ENCODE measurements around the gene WRAP73. TPM values are rescaled to one million over a fixed set of nuclear protein-coding genes. Genes with fewer than 3 reads are reported as not detected.

Gene WRAP73
- total RNA-seq, 1 donor from 2014 or later = 15.6 TPM

- Mint-ChIP-seq H3K27ac (ENCODE audit: unreplicated experiment) (no peak overlapping the region), H3K4me3 (ENCODE audit: unreplicated experiment) (no peak overlapping the region), H3K36me3 (ENCODE audit: low read depth, unreplicated experiment) (no peaks in the 10 kb centered on the region), H3K4me1 (ENCODE audit: low read depth, unreplicated experiment) (no peaks in the 10 kb centered on the region), H3K27me3 (ENCODE audit: low read depth, unreplicated experiment) (peaks cover 15% of the 10 kb centered on the region), H3K9me3 (ENCODE audit: unreplicated experiment) (peaks cover 3% of the 10 kb centered on the region)
- no peaks in the 10 kb centered on the region for H4K20me1 ChIP-seq (ENCODE audit: insufficient read depth, low read length)
- H3K79me2 ChIP-seq (ENCODE audit: insufficient read depth, low read length) = no peaks in the 10 kb centered on the region
- TF ChIP-seq EZH2 (IDR thresholded peaks at IDR 0.05; ENCODE audit: insufficient read depth, low read length) = no peak
- TF ChIP-seq, protein P1, sequence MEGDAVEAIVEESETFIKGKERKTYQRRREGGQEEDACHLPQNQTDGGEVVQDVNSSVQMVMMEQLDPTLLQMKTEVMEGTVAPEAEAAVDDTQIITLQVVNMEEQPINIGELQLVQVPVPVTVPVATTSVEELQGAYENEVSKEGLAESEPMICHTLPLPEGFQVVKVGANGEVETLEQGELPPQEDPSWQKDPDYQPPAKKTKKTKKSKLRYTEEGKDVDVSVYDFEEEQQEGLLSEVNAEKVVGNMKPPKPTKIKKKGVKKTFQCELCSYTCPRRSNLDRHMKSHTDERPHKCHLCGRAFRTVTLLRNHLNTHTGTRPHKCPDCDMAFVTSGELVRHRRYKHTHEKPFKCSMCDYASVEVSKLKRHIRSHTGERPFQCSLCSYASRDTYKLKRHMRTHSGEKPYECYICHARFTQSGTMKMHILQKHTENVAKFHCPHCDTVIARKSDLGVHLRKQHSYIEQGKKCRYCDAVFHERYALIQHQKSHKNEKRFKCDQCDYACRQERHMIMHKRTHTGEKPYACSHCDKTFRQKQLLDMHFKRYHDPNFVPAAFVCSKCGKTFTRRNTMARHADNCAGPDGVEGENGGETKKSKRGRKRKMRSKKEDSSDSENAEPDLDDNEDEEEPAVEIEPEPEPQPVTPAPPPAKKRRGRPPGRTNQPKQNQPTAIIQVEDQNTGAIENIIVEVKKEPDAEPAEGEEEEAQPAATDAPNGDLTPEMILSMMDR (IDR thresholded peaks at IDR 0.05; ENCODE audit: insufficient read depth, low read depth, low read length) = no peak
- no peak overlapping the region for H2AFZ ChIP-seq (ENCODE audit: low read depth, low read length)
- H3K27ac ChIP-seq (ENCODE audit: low read depth, low read length) = no peak overlapping the region
- H3K9ac ChIP-seq (ENCODE audit: low read length) = no peak overlapping the region
- no peak for FAIRE-seq
- H3K9me3 ChIP-seq (ENCODE audit: insufficient read depth, low read depth, low read length) = peaks cover 7% of the 10 kb centered on the region
- H3K4me1 ChIP-seq (ENCODE audit: insufficient read depth, low read length) = no peaks in the 10 kb centered on the region
- H3K4me3 ChIP-seq (ENCODE audit: insufficient read depth, low read depth, low read length) = no peak overlapping the region
- peaks cover 2% of the 10 kb centered on the region for H3K27me3 ChIP-seq (ENCODE audit: insufficient read depth, low read length)
- H3K4me2 ChIP-seq (ENCODE audit: low read length) = no peak overlapping the region
- no peak for DNase-seq (ENCODE audit: low read depth)
- H3K36me3 ChIP-seq (ENCODE audit: insufficient read depth, low read length) = no peaks in the 10 kb centered on the region
Measured at GRCh38 chr1:3588395-3588794, 61.5 kb downstream of the WRAP73 start.

- no peak overlapping the region for H2AFZ ChIP-seq (ENCODE audit: low read depth, low read length)
- no peak overlapping the region for H3K4me3 Mint-ChIP-seq (ENCODE audit: unreplicated experiment)
Measured at GRCh38 chr1:3586986-3587759, 62.7 kb downstream of the WRAP73 start.

More at GRCh38 chr1:3586986-3587759, 62.7 kb downstream of the WRAP73 start:
- no peak for TF ChIP-seq EZH2 (IDR thresholded peaks at IDR 0.05; ENCODE audit: insufficient read depth, low read length)
- TF ChIP-seq, protein P1 (IDR thresholded peaks at IDR 0.05; ENCODE audit: insufficient read depth, low read depth, low read length) = no peak
- Mint-ChIP-seq H3K27ac (ENCODE audit: unreplicated experiment) (no peak overlapping the region), H3K4me1 (ENCODE audit: low read depth, unreplicated experiment) (no peaks in the 10 kb centered on the region), H3K9me3 (ENCODE audit: unreplicated experiment) (peaks cover 3% of the 10 kb centered on the region), H3K27me3 (ENCODE audit: low read depth, unreplicated experiment) (peaks cover 22% of the 10 kb centered on the region), H3K36me3 (ENCODE audit: low read depth, unreplicated experiment) (no peaks in the 10 kb centered on the region)
- DNase-seq (ENCODE audit: low read depth) (no peak), FAIRE-seq (no peak)
- no peaks in the 10 kb centered on the region for H3K79me2 ChIP-seq (ENCODE audit: insufficient read depth, low read length)
- no peaks in the 10 kb centered on the region for H4K20me1 ChIP-seq (ENCODE audit: insufficient read depth, low read length)
- H3K9me3 ChIP-seq (ENCODE audit: insufficient read depth, low read depth, low read length) = peaks cover 7% of the 10 kb centered on the region
- H3K27ac ChIP-seq (ENCODE audit: low read depth, low read length) = no peak overlapping the region
- H3K4me1 ChIP-seq (ENCODE audit: insufficient read depth, low read length) = no peaks in the 10 kb centered on the region
- H3K9ac ChIP-seq (ENCODE audit: low read length) = no peak overlapping the region
- no peaks in the 10 kb centered on the region for H3K36me3 ChIP-seq (ENCODE audit: insufficient read depth, low read length)
- H3K27me3 ChIP-seq (ENCODE audit: insufficient read depth, low read length) = peaks cover 2% of the 10 kb centered on the region
- H3K4me2 ChIP-seq (ENCODE audit: low read length) = peak overlapping the region; percentile 19
- H3K4me3 ChIP-seq (ENCODE audit: insufficient read depth, low read depth, low read length) = no peak overlapping the region
